HCT116 (cell line): Measurements from ENCODE around the gene KRTAP13-2. TPM values are rescaled to one million over a fixed set of nuclear protein-coding genes. Genes with fewer than 3 reads are reported as not detected.

Experiments used
- ATAC-seq: fragments of 200-7000 bp; cut with Tn5 transposase; 2 replicates; pipeline ENCODE4 v1.9.1; 2020; ENCODE audit warnings: mild to moderate bottlenecking, moderate library complexity
- BruUV-seq: library from RNA; stranded (reverse); fragments of 400-500 nt; replicated peaks from 2 replicates; lab custom pipeline; 2021; lab: Mats Ljungman, UMichigan
- CTCF ChIA-PET: fragments of 300-600 bp; sonication (Branson Sonifier 250); formaldehyde crosslinking; loops from one replicate; lab custom pipeline; 2021; ENCODE audit warnings: antibody characterized with exemption; lab: Charles Lee
- POLR2A ChIA-PET: fragments of 300-600, 350-600 bp; sonication (Branson Sonifier 250); formaldehyde crosslinking; loops from one replicate; lab custom pipeline; 2021; ENCODE audit warnings: antibody characterized with exemption; lab: Charles Lee
- RAD21 ChIA-PET, 2 experiments: fragments of 300-600 bp; sonication (Branson Sonifier 250); formaldehyde crosslinking; loops; one replicate each; lab custom pipeline; 2023; ENCODE audit warnings: low total read pairs in 2 of 2; ENCODE audit not compliant: uncharacterized antibody in 2 of 2, unreplicated experiment in 2 of 2, low non-redundant PET in 1 of 2; lab: Charles Lee
- DNase-seq: peaks from one replicate; pipeline ENCODE4 v3.0.0-alpha.2; 2010; ENCODE audit warnings: low read depth, low spot score
- H2AFZ ChIP-seq: fragments of 200-600 bp; shearing (Covaris generic), sonication (generic); 2 replicates; pipeline ENCODE4 v1.6.1; 2017; ENCODE audit warnings: low read depth, mixed run types, mixed read lengths, antibody characterized with exemption, low read length; ENCODE audit not compliant: poor library complexity, severe bottlenecking
- H3K27ac ChIP-seq: 2 replicates; pipeline ENCODE4 v1.5.1; 2012; ENCODE audit warnings: low read depth, low read length
- H3K27me3 ChIP-seq: fragments of 200-600 bp; sonication (generic); 2 replicates; pipeline ENCODE4 v1.6.1; 2016; ENCODE audit warnings: mixed run types, low read length, mixed read lengths; ENCODE audit not compliant: insufficient read depth
- H3K36me3 ChIP-seq, 2 experiments: fragments of 200-500 bp in 1 of 2; fragments of 200-600 bp in 1 of 2; sonication (Bioruptor generic) in 1 of 2; sonication (generic) in 1 of 2; 2 replicates each; pipeline versions ENCODE4 v1.5.1 to v1.6.1; 2014 to 2016; ENCODE audit warnings: low read length in 2 of 2, inconsistent platforms in 1 of 2, mixed read lengths in 1 of 2, mixed run types in 1 of 2; ENCODE audit not compliant: insufficient read depth in 2 of 2, control insufficient read depth in 1 of 2
- H3K4me1 ChIP-seq, 2 experiments: fragments of 200-600 bp in 1 of 2; sonication (generic) in 1 of 2; 2 replicates each; pipeline versions ENCODE4 v1.5.1 to v1.6.1; 2012 to 2017; ENCODE audit warnings: low read length in 2 of 2, inconsistent platforms in 1 of 2, mild to moderate bottlenecking in 1 of 2, mixed read lengths in 1 of 2, mixed run types in 1 of 2, moderate library complexity in 1 of 2; ENCODE audit not compliant: insufficient read depth in 2 of 2, control insufficient read depth in 1 of 2
- H3K4me2 ChIP-seq: fragments of 200-600 bp; sonication (generic); 2 replicates; pipeline ENCODE4 v1.6.1; 2017; ENCODE audit warnings: mixed run types, low read length, mixed read lengths
- H3K4me3 ChIP-seq, 2 experiments: fragments of 200-600 bp in 1 of 2; sonication (generic) in 1 of 2; replicated peaks in 1 of 2; 2 replicates each; pipeline ENCODE4 v1.5.1; 2011 to 2016; ENCODE audit warnings: low read length in 2 of 2, control low read depth in 1 of 2, low read depth in 1 of 2, mild to moderate bottlenecking in 1 of 2, mixed read lengths in 1 of 2, mixed run types in 1 of 2
- H3K79me2 ChIP-seq: fragments of 200-600 bp; sonication (generic); 2 replicates; pipeline ENCODE4 v1.6.1; 2017; ENCODE audit warnings: mild to moderate bottlenecking, mixed run types, low read length, moderate library complexity, mixed read lengths; ENCODE audit not compliant: insufficient read depth
- H3K9ac ChIP-seq: fragments of 200-600 bp; sonication (generic); 2 replicates; pipeline ENCODE4 v1.6.1; 2016; ENCODE audit warnings: low read length, mixed read lengths
- H3K9me2 ChIP-seq: fragments of 200-600 bp; sonication (generic), shearing (Covaris generic); 2 replicates; pipeline ENCODE4 v1.6.1; 2017; ENCODE audit warnings: mixed run types, mild to moderate bottlenecking, moderate library complexity; ENCODE audit not compliant: insufficient read depth
- H3K9me3 ChIP-seq, 2 experiments: fragments of 200-500 bp in 1 of 2; fragments of 200-600 bp in 1 of 2; sonication (Bioruptor generic) in 1 of 2; sonication (generic) in 1 of 2; 2 replicates each; pipeline ENCODE4 v1.6.1; 2014 to 2017; ENCODE audit warnings: low read length in 2 of 2, mixed read lengths in 2 of 2, inconsistent platforms in 1 of 2, low read depth in 1 of 2, mild to moderate bottlenecking in 1 of 2, mixed run types in 1 of 2, moderate library complexity in 1 of 2; ENCODE audit not compliant: control insufficient read depth in 1 of 2, insufficient read depth in 1 of 2
- H4K20me1 ChIP-seq: fragments of 200-600 bp; sonication (generic), shearing (Covaris generic); 2 replicates; pipeline ENCODE4 v1.6.1; 2017; ENCODE audit warnings: mixed run types, mild to moderate bottlenecking, moderate library complexity; ENCODE audit not compliant: insufficient read depth
- CBX3 ChIP-seq: IDR thresholded peaks from 2 replicates; pipeline ENCODE4 v1.6.1; 2012; ENCODE audit warnings: low read depth
- EZH2 ChIP-seq: fragments of 200-600 bp; sonication (generic); IDR thresholded peaks from 2 replicates; pipeline ENCODE4 v1.6.1; 2017; ENCODE audit warnings: antibody characterized with exemption, mixed run types
- POLR2A ChIP-seq: IDR thresholded peaks from 2 replicates; pipeline ENCODE4 v1.7.0; 2011; ENCODE audit warnings: borderline replicate concordance; ENCODE audit not compliant: insufficient read depth, insufficient read length; ENCODE audit errors: extremely low read depth
- POLR2AphosphoS5 ChIP-seq: IDR thresholded peaks from 2 replicates; pipeline ENCODE4 v1.6.1; 2011; ENCODE audit warnings: mild to moderate bottlenecking, low read depth, low read length, moderate library complexity
- SIN3A ChIP-seq: IDR thresholded peaks from 2 replicates; pipeline ENCODE4 v1.6.1; 2012; ENCODE audit warnings: low read depth
- SP1 ChIP-seq: IDR thresholded peaks from 2 replicates; pipeline ENCODE4 v1.6.1; 2012; ENCODE audit warnings: low read depth
- SRF ChIP-seq: IDR thresholded peaks from 2 replicates; pipeline ENCODE4 v1.6.1; 2012; ENCODE audit warnings: low read depth
- TCF7L2 ChIP-seq: IDR thresholded peaks from 2 replicates; pipeline ENCODE4 v1.7.0; 2011; ENCODE audit warnings: borderline replicate concordance, inconsistent platforms; ENCODE audit not compliant: insufficient read depth, insufficient read length; ENCODE audit errors: extremely low read depth
- ZFX ChIP-seq: fragments of 450-650 bp; IDR thresholded peaks from 2 replicates; pipeline ENCODE4 v1.6.1; 2017
- ZNF274 ChIP-seq: fragments of 200-500 bp; sonication (Bioruptor generic); IDR thresholded peaks from 2 replicates; pipeline ENCODE4 v1.6.1; 2014; ENCODE audit warnings: mild to moderate bottlenecking, low read depth, low read length, inconsistent platforms
- intact Hi-C: fragments of 100-400 bp; cut with micrococcal nuclease; formaldehyde crosslinking; loops from 2 replicates; pipeline ENCODE4 v1.10.0; 2022
- total RNA-seq: library from RNA; stranded (reverse); gene quantifications from one replicate; pipeline ENCODE4 v1.2.1, GENCODE V29; 2021; ENCODE audit not compliant: unreplicated experiment
- TF ChIP-seq, protein P1 (sequence below), 3 experiments: fragments of 200-600 bp in 1 of 3; sonication (generic) in 1 of 3; IDR thresholded peaks in 2 of 3; conservative IDR thresholded peaks in 1 of 3; 2 replicates each; pipeline ENCODE4 v1.5.1; 2012 to 2017; ENCODE audit warnings: low read depth in 2 of 3, low read length in 2 of 3, antibody characterized with exemption in 1 of 3, borderline replicate concordance in 1 of 3, control low read depth in 1 of 3, mild to moderate bottlenecking in 1 of 3, mixed read lengths in 1 of 3, mixed run types in 1 of 3, moderate library complexity in 1 of 3; ENCODE audit not compliant: insufficient read depth in 1 of 3

Gene KRTAP13-2
- total RNA-seq, 1 experiment from 2014 or later = not detected

DNA sequence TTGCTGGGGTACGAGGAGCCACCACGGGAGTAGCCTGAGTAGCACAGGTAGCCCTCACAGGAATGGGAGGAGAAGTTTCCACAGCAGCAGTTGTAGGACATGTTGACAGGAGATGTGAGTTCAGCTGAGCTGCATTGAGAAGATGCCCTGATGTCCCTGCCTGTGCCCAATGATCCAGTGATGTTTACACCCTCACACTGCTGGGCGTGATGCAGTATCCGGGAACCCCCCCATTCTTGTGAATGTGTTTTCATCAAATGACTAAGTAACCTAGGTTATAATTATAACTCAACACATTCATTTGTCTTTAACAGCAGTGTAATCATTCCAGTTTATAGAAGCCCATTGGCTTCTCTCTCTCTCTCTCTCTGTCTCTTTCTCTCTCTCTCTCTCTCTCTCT is 23.6 kb downstream of the KRTAP13-2 start, which contains the start of gene KRTAP23-1:
TSS of gene KRTAP23-1 (minus strand) at position 101 of the 400 bp plus-strand sequence. CDS start at position 101, 0 bp downstream.
- H3K79me2 ChIP-seq = no peaks in the 10 kb centered on the region
- TF ChIP-seq POLR2A = no peak
- TF ChIP-seq TCF7L2 = no peak
- TF ChIP-seq, protein P1, sequence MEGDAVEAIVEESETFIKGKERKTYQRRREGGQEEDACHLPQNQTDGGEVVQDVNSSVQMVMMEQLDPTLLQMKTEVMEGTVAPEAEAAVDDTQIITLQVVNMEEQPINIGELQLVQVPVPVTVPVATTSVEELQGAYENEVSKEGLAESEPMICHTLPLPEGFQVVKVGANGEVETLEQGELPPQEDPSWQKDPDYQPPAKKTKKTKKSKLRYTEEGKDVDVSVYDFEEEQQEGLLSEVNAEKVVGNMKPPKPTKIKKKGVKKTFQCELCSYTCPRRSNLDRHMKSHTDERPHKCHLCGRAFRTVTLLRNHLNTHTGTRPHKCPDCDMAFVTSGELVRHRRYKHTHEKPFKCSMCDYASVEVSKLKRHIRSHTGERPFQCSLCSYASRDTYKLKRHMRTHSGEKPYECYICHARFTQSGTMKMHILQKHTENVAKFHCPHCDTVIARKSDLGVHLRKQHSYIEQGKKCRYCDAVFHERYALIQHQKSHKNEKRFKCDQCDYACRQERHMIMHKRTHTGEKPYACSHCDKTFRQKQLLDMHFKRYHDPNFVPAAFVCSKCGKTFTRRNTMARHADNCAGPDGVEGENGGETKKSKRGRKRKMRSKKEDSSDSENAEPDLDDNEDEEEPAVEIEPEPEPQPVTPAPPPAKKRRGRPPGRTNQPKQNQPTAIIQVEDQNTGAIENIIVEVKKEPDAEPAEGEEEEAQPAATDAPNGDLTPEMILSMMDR (IDR thresholded peaks at IDR 0.05 in 2 of 3, conservative IDR thresholded peaks at IDR 0.05 in 1 of 3; ENCODE audit: borderline replicate concordance in 1 of 3, insufficient read depth in 1 of 3, low read depth in 2 of 3, low read length in 2 of 3) = no peak
- TF ChIP-seq SIN3A = no peak
- TF ChIP-seq POLR2AphosphoS5 = no peak
- no peak for TF ChIP-seq ZFX
- TF ChIP-seq EZH2 = no peak
- no peak for TF ChIP-seq SP1
- TF ChIP-seq ZNF274 = no peak
- TF ChIP-seq CBX3 = no peak
- no peak for TF ChIP-seq SRF
- TF ChIP-seq, all 23 proteins: peak for 0
- peaks cover 5 to 26% of the 10 kb centered on the region in 2 experiments; a peak in 3 of 4 replicates for H3K9me3 ChIP-seq
- no peak within 1 kb of the TSS for H2AFZ ChIP-seq
- no peak within 1 kb of the TSS for H3K4me3 ChIP-seq
- H3K27me3 ChIP-seq = no peaks in the 10 kb centered on the region
- DNase-seq = no peak
- ATAC-seq = no peak
- ChIA-PET RAD21 (no interaction called here), CTCF (no interaction called here), POLR2A (no interaction called here)
- H3K9ac ChIP-seq = no peak within 1 kb of the TSS
- intact Hi-C loops = no loop called here
- BruUV-seq = no TSS peak
- no peaks in the 10 kb centered on the region for H3K9me2 ChIP-seq
- H3K27ac ChIP-seq = no peak within 1 kb of the TSS
- no peaks in the 10 kb centered on the region for H4K20me1 ChIP-seq
- no peaks in the 10 kb centered on the region for H3K36me3 ChIP-seq
- no peaks in the 10 kb centered on the region for H3K4me1 ChIP-seq
- no peak within 1 kb of the TSS for H3K4me2 ChIP-seq
